ENCODE results near the gene CCDC178. TPM values are rescaled to one million over a fixed set of nuclear protein-coding genes. Genes with fewer than 3 reads are reported as not detected.

Gene CCDC178
- total RNA-seq, 2 donors from 2014 or later: not detected

GRCh38 chr18:32906506-32907310 lies 533.8 kb downstream of the CCDC178 start:
- H3K36me3 Mint-ChIP-seq (ENCODE audit: insufficient read depth in 2 of 2): no peaks in the 10 kb centered on the region
- H3K9me3 Mint-ChIP-seq: peaks cover 2 to 5% of the 10 kb centered on the region in 2 donors
- no peak overlapping the region for H3K4me3 Mint-ChIP-seq
- ATAC-seq (replicated peaks in 1 of 2) (no peak), DNase-seq (no peak)
- no peaks in the 10 kb centered on the region for H3K4me1 Mint-ChIP-seq (ENCODE audit: low read depth)
- H3K27me3 Mint-ChIP-seq (ENCODE audit: low read depth): no peaks in the 10 kb centered on the region
- H3K27ac Mint-ChIP-seq: no peak overlapping the region

DNA sequence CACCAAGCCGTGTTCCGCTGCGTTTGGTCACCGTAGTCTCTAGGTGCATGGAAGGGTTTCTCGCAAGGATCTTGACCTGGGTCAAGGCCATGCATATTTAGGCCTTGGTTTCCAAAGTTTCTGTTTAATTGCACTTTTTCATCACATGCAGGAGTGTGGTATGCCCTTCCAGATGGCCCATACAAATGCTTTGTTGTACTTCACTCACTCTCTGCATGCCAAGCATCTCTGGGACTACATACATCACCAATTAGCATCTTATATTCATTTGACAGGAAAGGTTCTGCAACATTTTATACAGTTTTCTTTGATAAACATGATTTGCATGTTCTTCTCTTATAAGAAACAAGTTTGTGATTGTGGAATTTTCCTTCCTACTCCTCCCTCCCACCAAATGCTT lies 534.9 kb downstream of the CCDC178 start:
- Mint-ChIP-seq H3K36me3 (ENCODE audit: insufficient read depth in 2 of 2) (no peaks in the 10 kb centered on the region), H3K27ac (no peak overlapping the region), H3K4me3 (no peak overlapping the region), H3K4me1 (ENCODE audit: low read depth) (no peaks in the 10 kb centered on the region), H3K9me3 (peaks cover 2 to 5% of the 10 kb centered on the region in 2 donors), H3K27me3 (ENCODE audit: low read depth) (no peaks in the 10 kb centered on the region)
- ATAC-seq (replicated peaks in 1 of 2): no peak
- no peak for DNase-seq

GRCh38 chr18:32902568-32903330 lies 537.8 kb downstream of the CCDC178 start:
- H3K4me3 Mint-ChIP-seq: no peak overlapping the region
- no peaks in the 10 kb centered on the region for H3K4me1 Mint-ChIP-seq (ENCODE audit: low read depth)
- no peaks in the 10 kb centered on the region for H3K27me3 Mint-ChIP-seq (ENCODE audit: low read depth)
- no peak overlapping the region for H3K27ac Mint-ChIP-seq
- no peak for ATAC-seq (replicated peaks in 1 of 2)
- H3K36me3 Mint-ChIP-seq (ENCODE audit: insufficient read depth in 2 of 2): peaks cover 0 to 2% of the 10 kb centered on the region in 2 donors
- no peak for DNase-seq
- peaks cover 5 to 9% of the 10 kb centered on the region in 2 donors for H3K9me3 Mint-ChIP-seq

GRCh38 chr18:32899819-32900218 lies 540.7 kb downstream of the CCDC178 start:
- no peak for DNase-seq
- H3K4me1 Mint-ChIP-seq (ENCODE audit: low read depth): no peaks in the 10 kb centered on the region
- H3K27ac Mint-ChIP-seq: no peak overlapping the region
- no peak overlapping the region for H3K4me3 Mint-ChIP-seq
- peaks cover 8 to 11% of the 10 kb centered on the region in 2 donors for H3K9me3 Mint-ChIP-seq
- no peak for ATAC-seq (replicated peaks in 1 of 2)
- H3K27me3 Mint-ChIP-seq (ENCODE audit: low read depth): no peaks in the 10 kb centered on the region
- peaks cover 0 to 2% of the 10 kb centered on the region in 2 donors for H3K36me3 Mint-ChIP-seq (ENCODE audit: insufficient read depth in 2 of 2)

- Mint-ChIP-seq H3K4me1 (ENCODE audit: low read depth) (no peaks in the 10 kb centered on the region), H3K4me3 (no peak overlapping the region), H3K9me3 (peaks cover 8 to 11% of the 10 kb centered on the region in 2 donors), H3K27ac (no peak overlapping the region), H3K27me3 (ENCODE audit: low read depth) (no peaks in the 10 kb centered on the region), H3K36me3 (ENCODE audit: insufficient read depth in 2 of 2) (peaks cover 0 to 2% of the 10 kb centered on the region in 2 donors)
- DNase-seq: no peak
- ATAC-seq (replicated peaks in 1 of 2): no peak
These were observed 543.6 kb downstream of the CCDC178 start for GRCh38 chr18:32896776-32897547.

DNA sequence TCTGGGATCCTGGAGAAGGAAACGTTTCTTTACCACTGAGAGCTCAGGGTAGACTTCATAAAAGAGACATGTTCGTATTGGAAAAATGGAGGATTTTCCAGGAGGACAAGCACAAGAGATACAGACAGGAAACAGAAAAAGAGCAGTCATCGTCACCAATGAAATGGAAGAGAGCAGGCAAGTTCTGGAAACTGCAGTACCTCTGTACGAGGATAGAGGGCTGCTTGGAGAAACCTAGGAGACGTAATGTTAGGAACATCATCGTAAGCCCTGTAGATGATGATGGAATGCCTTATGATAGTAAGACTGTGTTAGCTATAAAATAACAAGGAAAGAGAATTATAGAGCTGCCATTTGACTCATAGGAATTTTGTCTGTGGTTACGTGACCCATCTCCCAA lies 546.6 kb downstream of the CCDC178 start:
- no peak overlapping the region for H3K27ac Mint-ChIP-seq

GRCh38 chr18:32891797-32892196 lies 548.7 kb downstream of the CCDC178 start:
- H3K9me3 Mint-ChIP-seq: peaks cover 3 to 6% of the 10 kb centered on the region in 2 donors
- no peaks in the 10 kb centered on the region for H3K36me3 Mint-ChIP-seq (ENCODE audit: insufficient read depth in 2 of 2)
- H3K27ac Mint-ChIP-seq: no peak overlapping the region
- DNase-seq (no peak), ATAC-seq (replicated peaks in 1 of 2) (no peak)
- H3K4me1 Mint-ChIP-seq (ENCODE audit: low read depth): no peaks in the 10 kb centered on the region
- no peaks in the 10 kb centered on the region for H3K27me3 Mint-ChIP-seq (ENCODE audit: low read depth)
- no peak overlapping the region for H3K4me3 Mint-ChIP-seq

More for the DNA sequence above, 546.6 kb downstream of the CCDC178 start:
- H3K4me3 Mint-ChIP-seq: no peak overlapping the region
- ATAC-seq (replicated peaks in 1 of 2) (no peak), DNase-seq (no peak)
- H3K4me1 Mint-ChIP-seq (ENCODE audit: low read depth): no peaks in the 10 kb centered on the region
- H3K36me3 Mint-ChIP-seq (ENCODE audit: insufficient read depth in 2 of 2): peaks cover 0 to 2% of the 10 kb centered on the region in 2 donors
- no peaks in the 10 kb centered on the region for H3K27me3 Mint-ChIP-seq (ENCODE audit: low read depth)
- H3K9me3 Mint-ChIP-seq: peaks cover 7 to 11% of the 10 kb centered on the region in 2 donors

- Mint-ChIP-seq H3K27me3 (ENCODE audit: low read depth) (no peaks in the 10 kb centered on the region), H3K36me3 (ENCODE audit: insufficient read depth in 2 of 2) (no peaks in the 10 kb centered on the region), H3K27ac (no peak overlapping the region), H3K4me1 (ENCODE audit: low read depth) (no peaks in the 10 kb centered on the region), H3K9me3 (no peaks in the 10 kb centered on the region), H3K4me3 (no peak overlapping the region)
- ATAC-seq (replicated peaks in 1 of 2): no peak
- DNase-seq: no peak
These were observed 549.4 kb downstream of the CCDC178 start for GRCh38 chr18:32891130-32891529.

GRCh38 chr18:32889615-32890593 lies 550.6 kb downstream of the CCDC178 start:
- no peak overlapping the region for H3K27ac Mint-ChIP-seq
- H3K9me3 Mint-ChIP-seq: peaks cover 2% of the 10 kb centered on the region in 2 donors
- no peaks in the 10 kb centered on the region for H3K27me3 Mint-ChIP-seq (ENCODE audit: low read depth)
- H3K4me3 Mint-ChIP-seq: no peak overlapping the region
- no peaks in the 10 kb centered on the region for H3K4me1 Mint-ChIP-seq (ENCODE audit: low read depth)
- DNase-seq (no peak), ATAC-seq (replicated peaks in 1 of 2) (no peak)
- no peaks in the 10 kb centered on the region for H3K36me3 Mint-ChIP-seq (ENCODE audit: insufficient read depth in 2 of 2)

DNA sequence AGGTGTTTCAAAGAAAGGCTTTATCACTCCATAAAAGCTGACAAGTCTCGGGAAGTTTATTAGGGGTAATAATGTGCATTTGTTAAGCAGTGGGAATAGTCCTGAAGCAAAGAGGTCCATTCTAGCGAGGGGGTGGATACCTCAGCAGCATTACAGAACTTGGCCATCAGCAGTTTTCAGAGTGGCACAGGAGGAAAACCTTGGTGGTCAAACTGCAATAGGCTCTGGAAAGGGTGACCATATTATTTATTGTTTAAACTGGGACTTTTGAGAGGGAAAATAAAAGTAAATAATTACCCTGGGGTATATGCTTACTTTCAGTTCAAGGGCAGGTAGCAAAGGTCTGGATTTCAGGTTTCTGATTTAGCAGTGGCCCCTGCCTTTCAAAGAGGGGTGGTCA lies 552.2 kb downstream of the CCDC178 start:
- Mint-ChIP-seq H3K27ac (no peak overlapping the region), H3K27me3 (ENCODE audit: low read depth) (no peaks in the 10 kb centered on the region), H3K36me3 (ENCODE audit: insufficient read depth in 2 of 2) (no peaks in the 10 kb centered on the region), H3K4me1 (ENCODE audit: low read depth) (no peaks in the 10 kb centered on the region), H3K9me3 (peaks cover 2% of the 10 kb centered on the region in 2 donors), H3K4me3 (no peak overlapping the region)
- DNase-seq: no peak
- ATAC-seq (replicated peaks in 1 of 2): no peak
